ENCODE data around the gene PLCB1.

PLCB1 gene

GRCh38 chr20:8569766-8570165, 437.7 kb downstream of the PLCB1 start:
- DNase-seq (ENCODE audit: low spot score), result no peak
- TF ChIP-seq, protein P1, sequence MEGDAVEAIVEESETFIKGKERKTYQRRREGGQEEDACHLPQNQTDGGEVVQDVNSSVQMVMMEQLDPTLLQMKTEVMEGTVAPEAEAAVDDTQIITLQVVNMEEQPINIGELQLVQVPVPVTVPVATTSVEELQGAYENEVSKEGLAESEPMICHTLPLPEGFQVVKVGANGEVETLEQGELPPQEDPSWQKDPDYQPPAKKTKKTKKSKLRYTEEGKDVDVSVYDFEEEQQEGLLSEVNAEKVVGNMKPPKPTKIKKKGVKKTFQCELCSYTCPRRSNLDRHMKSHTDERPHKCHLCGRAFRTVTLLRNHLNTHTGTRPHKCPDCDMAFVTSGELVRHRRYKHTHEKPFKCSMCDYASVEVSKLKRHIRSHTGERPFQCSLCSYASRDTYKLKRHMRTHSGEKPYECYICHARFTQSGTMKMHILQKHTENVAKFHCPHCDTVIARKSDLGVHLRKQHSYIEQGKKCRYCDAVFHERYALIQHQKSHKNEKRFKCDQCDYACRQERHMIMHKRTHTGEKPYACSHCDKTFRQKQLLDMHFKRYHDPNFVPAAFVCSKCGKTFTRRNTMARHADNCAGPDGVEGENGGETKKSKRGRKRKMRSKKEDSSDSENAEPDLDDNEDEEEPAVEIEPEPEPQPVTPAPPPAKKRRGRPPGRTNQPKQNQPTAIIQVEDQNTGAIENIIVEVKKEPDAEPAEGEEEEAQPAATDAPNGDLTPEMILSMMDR (IDR thresholded peaks at IDR 0.05; ENCODE audit: extremely low read depth, missing control alignments), result no peak

DNA sequence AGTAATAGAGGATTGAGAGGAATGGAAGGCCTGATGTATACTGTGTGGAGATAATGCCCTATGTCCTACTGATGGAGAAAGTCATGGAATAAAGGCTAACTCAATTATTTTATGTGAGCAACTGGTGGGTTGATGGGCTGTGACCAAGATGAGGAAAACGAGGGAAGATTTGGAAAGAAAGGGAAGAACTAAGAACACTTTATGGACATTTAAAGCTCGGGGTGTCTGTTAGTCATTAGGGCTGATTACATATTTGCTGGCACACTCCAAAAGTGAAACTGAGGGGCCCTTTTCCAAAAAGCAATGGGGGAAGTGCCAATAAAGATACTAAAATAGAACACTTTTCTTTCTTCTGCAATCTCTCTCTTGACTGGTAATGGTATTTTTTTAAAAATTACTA, 439.5 kb downstream of the PLCB1 start:
- TF ChIP-seq, protein P1 (IDR thresholded peaks at IDR 0.05; ENCODE audit: extremely low read depth, missing control alignments), result no peak
- DNase-seq (ENCODE audit: low spot score), result no peak

DNA sequence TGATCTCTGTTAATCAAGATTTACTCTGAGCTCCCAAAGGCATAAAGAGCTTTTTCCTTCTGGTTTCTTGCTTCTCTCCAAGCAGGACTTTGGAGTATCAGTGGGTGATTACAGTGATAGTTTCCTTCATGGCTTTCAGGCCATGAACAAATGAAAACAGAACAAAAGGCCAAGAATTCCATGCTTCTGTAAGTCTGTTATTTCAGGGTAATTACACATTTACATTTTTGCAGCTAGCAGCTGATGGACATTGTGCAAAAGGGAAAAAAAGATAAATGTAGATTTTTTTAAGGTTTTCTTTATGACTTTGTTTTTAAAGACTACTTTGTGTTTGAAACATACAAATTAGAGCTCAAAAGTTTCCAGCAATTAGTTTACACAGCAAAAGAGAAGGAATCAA, 441.6 kb downstream of the PLCB1 start:
- TF ChIP-seq, protein P1 (IDR thresholded peaks at IDR 0.05; ENCODE audit: extremely low read depth, missing control alignments), result no peak
- DNase-seq (ENCODE audit: low spot score), result no peak

DNA sequence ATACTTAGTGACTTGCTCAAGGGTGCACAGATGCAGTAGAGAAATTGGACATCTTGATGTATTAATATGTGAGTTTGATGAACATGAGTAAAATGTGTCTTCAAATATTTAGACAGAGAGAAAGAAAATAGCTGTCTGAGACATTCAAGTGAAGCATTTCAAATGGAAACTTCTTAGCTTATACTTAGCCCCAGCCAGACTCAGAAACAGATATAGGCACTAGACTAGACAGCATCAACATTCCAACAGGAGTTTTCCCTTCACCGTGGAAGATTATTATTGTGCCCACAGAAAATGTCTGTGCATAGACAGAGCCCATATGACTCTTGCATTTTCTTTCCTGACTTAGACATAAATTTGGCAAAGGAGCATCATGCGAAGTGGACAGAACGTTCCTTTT, 443.0 kb downstream of the PLCB1 start:
- TF ChIP-seq, protein P1 (IDR thresholded peaks at IDR 0.05; ENCODE audit: extremely low read depth, missing control alignments), result no peak
- DNase-seq (ENCODE audit: low spot score), result no peak

- TF ChIP-seq, protein P1 (IDR thresholded peaks at IDR 0.05; ENCODE audit: extremely low read depth, missing control alignments), result no peak
- DNase-seq (ENCODE audit: low spot score), result no peak
Measured at GRCh38 chr20:8578161-8578865, 446.2 kb downstream of the PLCB1 start.

- TF ChIP-seq, protein P1 (IDR thresholded peaks at IDR 0.05; ENCODE audit: extremely low read depth, missing control alignments), result no peak
Measured at GRCh38 chr20:8579035-8579434, 447.0 kb downstream of the PLCB1 start.

GRCh38 chr20:8581446-8582183, 449.5 kb downstream of the PLCB1 start:
- TF ChIP-seq, protein P1 (IDR thresholded peaks at IDR 0.05; ENCODE audit: extremely low read depth, missing control alignments), result no peak

More at GRCh38 chr20:8579035-8579434, 447.0 kb downstream of the PLCB1 start:
- no peak for DNase-seq (ENCODE audit: low spot score)

More at GRCh38 chr20:8581446-8582183, 449.5 kb downstream of the PLCB1 start:
- no peak for DNase-seq (ENCODE audit: low spot score)

Measured in GM20000 (cell line).